Stimulated activated CD4-positive, alpha-beta T cell treated with anti-CD3 and anti-CD28 coated beads, Interleukin-4, amount 100 ng/mL, for 1 hour (primary cell): Measurements from ENCODE around the gene EPB41L4B.
"Not testable (repeated sequence)": the region's sequence is repeated elsewhere in the genome, so short reads cannot be mapped to it uniquely, and the experiment has no call there.

Experiments used
- DNase-seq: peaks from one replicate; pipeline ENCODE4 v3.0.0-alpha.2; 2020

The EPB41L4B gene

GRCh38 chr9:109241207-109241606, 79.7 kb downstream of the EPB41L4B start:
- no peak for DNase-seq

- DNase-seq = no peak
These were observed 81.6 kb downstream of the EPB41L4B start for GRCh38 chr9:109239240-109239639.

- no peak for DNase-seq
These were observed 82.2 kb downstream of the EPB41L4B start for GRCh38 chr9:109238655-109239054.

GRCh38 chr9:109238125-109238524, 82.7 kb downstream of the EPB41L4B start:
- no peak for DNase-seq

- DNase-seq = no peak
These were observed 88.2 kb downstream of the EPB41L4B start for GRCh38 chr9:109232449-109233237.

- DNase-seq = no peak
These were observed 89.3 kb downstream of the EPB41L4B start for GRCh38 chr9:109231593-109231992.

GRCh38 chr9:109230277-109230676, 90.6 kb downstream of the EPB41L4B start:
- no peak for DNase-seq

- no peak for DNase-seq
These were observed 91.2 kb downstream of the EPB41L4B start for GRCh38 chr9:109229682-109230081.

- no peak for DNase-seq
These were observed 92.7 kb downstream of the EPB41L4B start for GRCh38 chr9:109228093-109228642.

GRCh38 chr9:109225629-109226028, 95.2 kb downstream of the EPB41L4B start:
- no peak for DNase-seq

GRCh38 chr9:109224751-109225150, 96.1 kb downstream of the EPB41L4B start:
- DNase-seq = no peak

- DNase-seq = not testable (repeated sequence)
These were observed 102.6 kb downstream of the EPB41L4B start for GRCh38 chr9:109218242-109218641.

- no peak for DNase-seq
These were observed 106.4 kb downstream of the EPB41L4B start for GRCh38 chr9:109214414-109214813.

- DNase-seq = no peak
These were observed 107.4 kb downstream of the EPB41L4B start for GRCh38 chr9:109213285-109214121.

GRCh38 chr9:109212768-109213167, 108.1 kb downstream of the EPB41L4B start:
- no peak for DNase-seq

- no peak for DNase-seq
These were observed 114.2 kb downstream of the EPB41L4B start for GRCh38 chr9:109206670-109207069.

GRCh38 chr9:109205526-109205925, 115.3 kb downstream of the EPB41L4B start:
- DNase-seq = no peak

- no peak for DNase-seq
These were observed 117.0 kb downstream of the EPB41L4B start for GRCh38 chr9:109203761-109204360.

- no peak for DNase-seq
These were observed 121.2 kb downstream of the EPB41L4B start for GRCh38 chr9:109199676-109200075.

GRCh38 chr9:109198736-109199382, 122.0 kb downstream of the EPB41L4B start:
- no peak for DNase-seq

GRCh38 chr9:109193974-109194556, 126.8 kb downstream of the EPB41L4B start:
- no peak for DNase-seq

GRCh38 chr9:109192732-109193361, 128.0 kb downstream of the EPB41L4B start:
- DNase-seq = no peak
